ENCODE measurements around the gene ETV6.

Gene ETV6

GRCh38 chr12:11762723-11763326 is 113.4 kb downstream of the ETV6 start:
- no peak for DNase-seq

GRCh38 chr12:11763760-11764520 is 114.5 kb downstream of the ETV6 start:
- DNase-seq = no peak

- DNase-seq = no peak
Measured at GRCh38 chr12:11764837-11765236, 115.4 kb downstream of the ETV6 start.

- no peak for DNase-seq
Measured at GRCh38 chr12:11765421-11765816, 115.9 kb downstream of the ETV6 start.

- DNase-seq = no peak
Measured at GRCh38 chr12:11765817-11766794, 116.6 kb downstream of the ETV6 start.

GRCh38 chr12:11767029-11767724 is 117.7 kb downstream of the ETV6 start:
- no peak for DNase-seq

GRCh38 chr12:11767798-11768197 is 118.3 kb downstream of the ETV6 start:
- no peak for DNase-seq

GRCh38 chr12:11768233-11768965 is 118.9 kb downstream of the ETV6 start:
- no peak for DNase-seq

GRCh38 chr12:11769723-11770514 is 120.4 kb downstream of the ETV6 start:
- DNase-seq = no peak

GRCh38 chr12:11771356-11771755 is 121.9 kb downstream of the ETV6 start:
- no peak for DNase-seq

GRCh38 chr12:11771895-11772502 is 122.5 kb downstream of the ETV6 start:
- no peak for DNase-seq

- no peak for DNase-seq
Measured at GRCh38 chr12:11773889-11774677, 124.6 kb downstream of the ETV6 start.

GRCh38 chr12:11774821-11775220 is 125.3 kb downstream of the ETV6 start:
- no peak for DNase-seq

GRCh38 chr12:11776316-11776715 is 126.8 kb downstream of the ETV6 start:
- no peak for DNase-seq

GRCh38 chr12:11777451-11777850 is 128.0 kb downstream of the ETV6 start:
- DNase-seq = no peak

- no peak for DNase-seq
Measured at GRCh38 chr12:11777962-11778361, 128.5 kb downstream of the ETV6 start.

- DNase-seq = no peak
Measured at GRCh38 chr12:11778713-11779685, 129.5 kb downstream of the ETV6 start.

GRCh38 chr12:11780521-11781101 is 131.1 kb downstream of the ETV6 start:
- DNase-seq = no peak

Data from NCI-H1048 (cell line).